Glutamatergic neuron (in vitro differentiated cells): ENCODE data around the gene SCUBE1. TPM values are rescaled to one million over a fixed set of nuclear protein-coding genes. Genes with fewer than 3 reads are reported as not detected.

Experiments used
- DNase-seq: peaks from one replicate; pipeline ENCODE4 v3.0.0; 2022
- H3K27ac Mint-ChIP-seq: one replicate; pipeline ENCODE4 v1.8.0; 2020; ENCODE audit warnings: mild to moderate bottlenecking, mixed read lengths, inconsistent platforms; ENCODE audit not compliant: unreplicated experiment
- H3K27me3 Mint-ChIP-seq: one replicate; pipeline ENCODE4 v1.8.0; 2020; ENCODE audit warnings: mild to moderate bottlenecking, moderate library complexity, mixed read lengths, inconsistent platforms; ENCODE audit not compliant: unreplicated experiment
- H3K36me3 Mint-ChIP-seq: one replicate; pipeline ENCODE4 v1.8.0; 2020; ENCODE audit warnings: mild to moderate bottlenecking, mixed read lengths, inconsistent platforms; ENCODE audit not compliant: unreplicated experiment
- H3K4me1 Mint-ChIP-seq: one replicate; pipeline ENCODE4 v1.8.0; 2020; ENCODE audit warnings: mild to moderate bottlenecking, low read depth, mixed read lengths, inconsistent platforms; ENCODE audit not compliant: unreplicated experiment
- H3K4me3 Mint-ChIP-seq: one replicate; pipeline ENCODE4 v1.8.0; 2020; ENCODE audit warnings: mild to moderate bottlenecking, mixed read lengths, inconsistent platforms; ENCODE audit not compliant: unreplicated experiment
- H3K9me3 Mint-ChIP-seq: one replicate; pipeline ENCODE4 v1.8.0; 2020; ENCODE audit warnings: mild to moderate bottlenecking, moderate library complexity, mixed read lengths, inconsistent platforms; ENCODE audit not compliant: unreplicated experiment
- CTCF ChIP-seq: fragments of 200-600 bp; sonication (generic); IDR thresholded peaks from one replicate; pipeline ENCODE4 v1.5.0; 2021; ENCODE audit not compliant: partially characterized antibody, unreplicated experiment
- total RNA-seq: library from RNA; stranded (reverse); fragmentation: NEBNext Ultra II Directional; extraction: Animal tissue kit (Norgen Biotek cat#: 25700); gene quantifications from one replicate; pipeline ENCODE4 v1.2.1, GENCODE V29; 2021; ENCODE audit not compliant: unreplicated experiment

Gene SCUBE1
- total RNA-seq, 1 donor from 2014 or later = 25.8 TPM

DNA sequence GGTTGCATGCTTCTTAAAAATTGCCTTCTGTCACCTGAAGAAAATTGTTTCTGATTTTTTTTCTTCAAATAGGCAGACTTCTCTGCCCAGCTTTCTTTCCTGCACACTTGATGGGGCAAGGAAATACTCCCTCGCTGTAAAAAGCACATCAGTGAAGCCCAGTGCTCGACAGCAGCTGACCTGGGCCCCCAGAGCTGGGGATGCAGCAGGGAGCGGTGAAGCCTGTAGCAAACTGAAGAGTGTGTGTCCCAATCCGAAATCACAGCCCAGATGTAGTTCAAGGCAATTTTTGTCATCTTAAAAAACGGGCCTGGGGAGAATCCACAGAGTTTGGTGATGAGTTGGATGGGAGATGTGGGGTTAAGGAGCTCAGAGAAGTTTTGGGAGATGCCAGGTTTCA is 41.7 kb upstream of the SCUBE1 start:
- Mint-ChIP-seq H3K4me3 (no peak overlapping the region), H3K27me3 (peaks cover 6% of the 10 kb centered on the region)

GRCh38 chr22:43381693-43382092 is 38.5 kb upstream of the SCUBE1 start:
- Mint-ChIP-seq H3K9me3 (no peaks in the 10 kb centered on the region), H3K4me1 (no peaks in the 10 kb centered on the region), H3K4me3 (no peak overlapping the region), H3K27me3 (peaks cover 4% of the 10 kb centered on the region), H3K36me3 (no peaks in the 10 kb centered on the region), H3K27ac (no peak overlapping the region)
- no peak for TF ChIP-seq CTCF
- DNase-seq = no peak

More for the DNA sequence above, 41.7 kb upstream of the SCUBE1 start:
- no peak for DNase-seq
- Mint-ChIP-seq H3K9me3 (peaks cover 2% of the 10 kb centered on the region), H3K36me3 (no peaks in the 10 kb centered on the region), H3K27ac (no peak overlapping the region), H3K4me1 (peaks cover 6% of the 10 kb centered on the region)
- TF ChIP-seq CTCF = no peak

DNA sequence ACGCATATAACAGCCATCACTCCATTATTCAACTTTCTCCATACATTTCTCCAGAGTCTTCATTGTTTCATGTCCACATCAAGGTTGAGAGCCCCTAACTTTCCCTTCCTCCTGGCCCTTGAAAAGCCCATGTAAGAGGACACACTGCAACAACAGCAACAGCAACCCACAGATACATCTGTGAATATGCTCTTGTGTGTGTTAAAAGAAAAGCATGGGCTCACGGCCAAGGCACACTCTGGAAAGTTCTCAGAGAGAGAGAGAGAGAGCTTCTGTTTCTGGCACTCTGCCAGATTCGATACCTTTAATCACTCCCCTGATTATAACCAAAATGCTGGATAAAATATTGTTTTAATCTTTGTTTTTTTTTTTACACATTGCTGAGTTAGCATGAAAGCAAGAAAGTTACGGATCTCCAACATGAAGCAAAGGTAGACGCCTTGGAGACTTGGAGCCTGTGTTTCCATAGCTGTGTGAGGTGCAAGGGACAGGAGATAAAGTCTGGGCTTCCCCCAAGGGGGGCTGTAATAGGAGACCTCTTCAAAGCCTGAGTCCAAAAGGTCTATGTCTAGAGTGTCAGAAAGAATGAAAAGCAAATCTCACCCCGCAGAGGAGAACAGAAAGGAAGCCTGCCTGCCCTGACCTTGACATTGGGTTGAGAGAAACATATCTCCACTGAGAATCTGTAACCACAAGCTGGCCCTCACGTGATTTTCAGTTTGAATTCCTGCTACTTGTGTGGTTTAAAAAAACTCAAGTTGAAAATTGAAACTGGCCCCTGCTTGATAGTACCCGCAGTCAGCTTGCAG is 34.9 kb upstream of the SCUBE1 start:
- Mint-ChIP-seq H3K27ac (no peak overlapping the region), H3K27me3 (peaks cover under 1% of the 10 kb centered on the region), H3K4me3 (no peak overlapping the region), H3K4me1 (no peaks in the 10 kb centered on the region), H3K9me3 (no peaks in the 10 kb centered on the region), H3K36me3 (peaks cover 7% of the 10 kb centered on the region)
- TF ChIP-seq CTCF = no peak
- DNase-seq = no peak

GRCh38 chr22:43377548-43377895 is 34.4 kb upstream of the SCUBE1 start:
- Mint-ChIP-seq H3K4me3 (no peak overlapping the region), H3K27me3 (peaks cover 2% of the 10 kb centered on the region), H3K36me3 (peaks cover 7% of the 10 kb centered on the region), H3K4me1 (no peaks in the 10 kb centered on the region), H3K9me3 (no peaks in the 10 kb centered on the region), H3K27ac (no peak overlapping the region)
- TF ChIP-seq CTCF = no peak
- DNase-seq = no peak

- Mint-ChIP-seq H3K36me3 (peaks cover 7% of the 10 kb centered on the region), H3K9me3 (no peaks in the 10 kb centered on the region), H3K27me3 (peaks cover 2% of the 10 kb centered on the region), H3K4me3 (no peak overlapping the region), H3K4me1 (no peaks in the 10 kb centered on the region), H3K27ac (no peak overlapping the region)
- TF ChIP-seq CTCF = no peak
- no peak for DNase-seq
Measured at GRCh38 chr22:43376765-43377547, 33.8 kb upstream of the SCUBE1 start.
